Measurements from ENCODE around the gene CIT. TPM values are rescaled to one million over a fixed set of nuclear protein-coding genes. Genes with fewer than 3 reads are reported as not detected.

The CIT gene
- 10 to 100 TPM in 2 of 4 donors, 1 to 10 TPM in 2; 5.1 to 14.0 (median 8.5) TPM for total RNA-seq

GRCh38 chr12:119876761-119877638 is at the start of gene CIT:
CIT (minus strand) TSS chr12:119877320; CDS start chr12:119876168, 1,152 bp downstream.
- intact Hi-C loops (cut with DNase I; ENCODE audit: low total_unique reads) = no loop called here
- WGBS, 2 donors = 0% methylated on average over 33 to 45 of the region's 56 CpGs
- TF ChIP-seq POLR2A (IDR thresholded peaks at IDR 0.05) = no peak
- peak within 1 kb of the TSS; percentile 95 for H3K4me3 ChIP-seq (ENCODE audit: low read depth, poor library complexity, severe bottlenecking)
- peak; percentile 90 to 97 for DNase-seq (ENCODE audit: low spot score in 2 of 2)

DNA sequence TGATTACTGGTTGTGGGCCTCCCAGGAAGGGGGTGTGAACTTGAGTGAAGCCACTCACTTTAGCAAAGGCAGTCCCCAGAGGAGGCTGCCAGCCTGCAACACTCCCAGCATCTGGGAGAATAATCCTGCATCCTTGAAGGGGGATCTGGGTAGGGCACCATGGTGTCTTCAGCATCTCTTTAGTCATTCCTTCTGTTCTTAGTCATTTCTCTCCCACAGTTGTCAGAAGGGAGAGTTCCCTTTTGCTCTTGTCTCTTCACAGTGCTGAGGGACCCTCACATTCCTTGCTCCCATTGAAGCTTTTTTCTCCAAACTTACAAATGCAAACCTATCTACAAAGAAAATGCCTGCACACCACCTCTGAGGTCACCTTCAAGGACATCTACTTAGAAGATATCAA is 48.1 kb upstream of the CIT start:
- TF ChIP-seq, protein P1, sequence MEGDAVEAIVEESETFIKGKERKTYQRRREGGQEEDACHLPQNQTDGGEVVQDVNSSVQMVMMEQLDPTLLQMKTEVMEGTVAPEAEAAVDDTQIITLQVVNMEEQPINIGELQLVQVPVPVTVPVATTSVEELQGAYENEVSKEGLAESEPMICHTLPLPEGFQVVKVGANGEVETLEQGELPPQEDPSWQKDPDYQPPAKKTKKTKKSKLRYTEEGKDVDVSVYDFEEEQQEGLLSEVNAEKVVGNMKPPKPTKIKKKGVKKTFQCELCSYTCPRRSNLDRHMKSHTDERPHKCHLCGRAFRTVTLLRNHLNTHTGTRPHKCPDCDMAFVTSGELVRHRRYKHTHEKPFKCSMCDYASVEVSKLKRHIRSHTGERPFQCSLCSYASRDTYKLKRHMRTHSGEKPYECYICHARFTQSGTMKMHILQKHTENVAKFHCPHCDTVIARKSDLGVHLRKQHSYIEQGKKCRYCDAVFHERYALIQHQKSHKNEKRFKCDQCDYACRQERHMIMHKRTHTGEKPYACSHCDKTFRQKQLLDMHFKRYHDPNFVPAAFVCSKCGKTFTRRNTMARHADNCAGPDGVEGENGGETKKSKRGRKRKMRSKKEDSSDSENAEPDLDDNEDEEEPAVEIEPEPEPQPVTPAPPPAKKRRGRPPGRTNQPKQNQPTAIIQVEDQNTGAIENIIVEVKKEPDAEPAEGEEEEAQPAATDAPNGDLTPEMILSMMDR (IDR thresholded peaks at IDR 0.05) = no peak
- TF ChIP-seq POLR2A (IDR thresholded peaks at IDR 0.05) = no peak
- intact Hi-C loops (cut with DNase I; ENCODE audit: low total_unique reads) = no loop called here
- no peak for DNase-seq (ENCODE audit: low spot score in 2 of 2)
- H3K4me3 ChIP-seq (ENCODE audit: low read depth, poor library complexity, severe bottlenecking) = no peak overlapping the region

- no peak for TF ChIP-seq POLR2A (IDR thresholded peaks at IDR 0.05)
- TF ChIP-seq, protein P1 (IDR thresholded peaks at IDR 0.05) = no peak
- no peak overlapping the region for H3K4me3 ChIP-seq (ENCODE audit: low read depth, poor library complexity, severe bottlenecking)
- intact Hi-C loops (cut with DNase I; ENCODE audit: low total_unique reads) = no loop called here
- no peak for DNase-seq (ENCODE audit: low spot score in 2 of 2)
- WGBS, 2 donors = 86 to 91% methylated on average over 6 of the region's 6 CpGs
Measured at GRCh38 chr12:119920064-119920463, 42.9 kb upstream of the CIT start.

GRCh38 chr12:119915894-119916510 is 38.9 kb upstream of the CIT start:
- H3K4me3 ChIP-seq (ENCODE audit: low read depth, poor library complexity, severe bottlenecking) = no peak overlapping the region
- TF ChIP-seq POLR2A (IDR thresholded peaks at IDR 0.05) = no peak
- TF ChIP-seq, protein P1 (IDR thresholded peaks at IDR 0.05) = no peak
- WGBS, 2 donors = 64% methylated on average over 13 of the region's 13 CpGs
- no peak for DNase-seq (ENCODE audit: low spot score in 2 of 2)
- intact Hi-C loops (cut with DNase I; ENCODE audit: low total_unique reads) = no loop called here

- WGBS, 2 donors = 15 to 16% methylated on average over 1 of the region's 1 CpG
- no peak overlapping the region for H3K4me3 ChIP-seq (ENCODE audit: low read depth, poor library complexity, severe bottlenecking)
- no peak for DNase-seq (ENCODE audit: low spot score in 2 of 2)
- TF ChIP-seq, protein P1 (IDR thresholded peaks at IDR 0.05) = no peak
- TF ChIP-seq POLR2A (IDR thresholded peaks at IDR 0.05) = no peak
- intact Hi-C loops (cut with DNase I; ENCODE audit: low total_unique reads) = no loop called here
Measured at GRCh38 chr12:119914666-119915065, 37.5 kb upstream of the CIT start.

DNA sequence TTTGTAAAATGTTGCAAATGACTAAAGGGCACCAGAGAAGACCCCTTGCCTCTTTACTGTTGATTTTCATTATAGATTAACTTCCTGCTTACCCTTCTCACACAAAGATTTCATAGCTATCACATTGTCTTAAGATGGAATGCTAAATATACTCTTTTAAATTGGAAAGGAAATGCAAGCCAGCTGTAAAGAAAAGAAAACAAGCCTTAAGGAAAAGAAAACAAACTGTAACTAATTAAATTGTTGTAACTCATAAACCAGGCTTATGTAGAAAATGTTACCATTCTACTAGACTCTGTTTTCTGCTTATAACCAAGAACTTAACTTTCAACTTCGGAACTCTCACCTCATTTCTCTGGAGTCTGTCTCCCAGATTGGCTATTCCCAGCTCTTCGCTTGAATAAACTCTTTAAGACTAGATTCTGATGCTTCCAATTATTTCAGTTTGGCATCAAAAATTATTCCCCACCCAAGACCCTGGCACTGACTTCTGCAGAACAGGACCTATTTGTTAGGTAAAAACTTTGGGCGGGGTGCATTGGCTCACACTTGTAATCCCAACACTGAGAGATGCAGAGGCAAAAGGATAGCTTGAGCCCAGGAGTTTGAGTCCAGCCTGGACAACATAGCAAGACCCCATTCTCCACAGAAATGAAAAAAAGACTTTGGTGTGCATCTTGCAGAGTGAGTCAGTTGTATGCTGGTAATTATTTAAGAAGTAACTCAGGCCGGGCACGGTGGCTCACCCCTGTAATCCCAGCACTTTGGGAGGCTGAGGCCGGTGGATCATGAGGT is 36.6 kb upstream of the CIT start:
- WGBS, 2 donors = 75 to 81% methylated on average over 6 of the region's 6 CpGs
- DNase-seq (ENCODE audit: low spot score in 2 of 2) = no peak
- intact Hi-C loops (cut with DNase I; ENCODE audit: low total_unique reads) = no loop called here
- H3K4me3 ChIP-seq (ENCODE audit: low read depth, poor library complexity, severe bottlenecking) = no peak overlapping the region
- TF ChIP-seq, protein P1 (IDR thresholded peaks at IDR 0.05) = no peak
- no peak for TF ChIP-seq POLR2A (IDR thresholded peaks at IDR 0.05)

Data from lower leg skin (tissue), 4 donors.